ENCODE results near the gene AWAT1.
"Not testable (repeated sequence)": the region's sequence is repeated elsewhere in the genome, so short reads cannot be mapped to it uniquely, and the experiment has no call there.

Gene AWAT1

DNA sequence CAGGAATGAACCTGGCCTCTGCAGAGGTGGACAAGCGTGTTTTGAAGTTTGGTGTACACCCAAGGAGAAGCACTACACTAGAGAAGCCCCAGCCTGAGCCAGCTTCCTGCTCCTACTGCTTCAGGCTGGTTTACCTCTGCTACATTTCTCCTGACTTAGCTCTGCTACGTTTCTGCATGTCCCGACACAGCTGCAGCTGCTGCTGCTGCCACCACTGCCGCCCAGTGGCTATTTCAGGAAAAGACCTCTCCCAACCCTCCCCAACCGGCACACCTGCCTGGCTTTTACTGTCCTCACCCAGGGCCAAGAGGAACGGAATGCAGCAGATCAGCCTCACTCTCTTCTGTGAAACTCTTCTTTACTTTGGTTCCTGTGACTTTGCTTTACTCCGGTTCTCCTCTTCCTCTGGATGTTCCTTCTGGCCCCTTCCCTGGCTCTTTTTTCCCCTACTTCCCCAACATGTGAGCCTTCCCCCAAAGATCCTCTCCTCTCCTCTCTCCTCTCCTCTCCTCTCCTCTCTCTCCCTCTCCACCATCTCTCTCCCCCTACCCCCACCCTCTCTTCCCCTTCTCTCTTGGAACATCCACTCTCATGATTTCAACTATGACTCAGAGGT is 28.6 kb downstream of the AWAT1 start:
- DNase-seq (ENCODE audit: low read depth in 2 of 2) = peak; percentile 19 to 28

DNA sequence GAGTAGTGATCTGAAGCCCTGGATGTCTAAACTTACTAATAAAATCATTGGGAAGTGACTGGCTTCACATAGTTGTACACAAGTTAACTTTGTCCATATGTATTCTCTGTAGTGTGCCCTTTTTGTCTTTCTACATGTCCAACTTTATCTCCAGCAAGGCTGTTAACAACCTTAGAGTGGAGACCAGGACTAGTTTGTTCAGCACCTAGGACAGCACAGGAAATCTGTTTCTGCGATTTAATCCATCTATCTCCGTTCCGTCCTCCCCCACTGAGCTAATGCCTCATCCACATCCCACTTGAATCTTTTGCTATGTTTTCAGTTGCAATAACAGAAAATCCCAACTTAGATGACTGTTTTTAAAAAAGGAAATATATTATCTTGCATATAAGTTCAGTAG is 30.3 kb downstream of the AWAT1 start:
- DNase-seq (ENCODE audit: low read depth in 2 of 2) = no peak

- no peak for DNase-seq (ENCODE audit: low read depth in 2 of 2)
Observed at GRCh38 chrX:70268034-70268433, 33.6 kb downstream of the AWAT1 start, which contains the start of gene ARR3. Gene ARR3, plus strand, starts transcription at chrX:70268334. Its CDS starts 1,052 bp downstream, at chrX:70269386.

GRCh38 chrX:70274029-70274428 is 39.6 kb downstream of the AWAT1 start:
- not testable (repeated sequence) for DNase-seq (ENCODE audit: low read depth in 2 of 2)

GRCh38 chrX:70279081-70279480 is 44.6 kb downstream of the AWAT1 start:
- no peak for DNase-seq (ENCODE audit: low read depth in 2 of 2)

GRCh38 chrX:70280573-70280972 is 46.1 kb downstream of the AWAT1 start:
- no peak for DNase-seq (ENCODE audit: low read depth in 2 of 2)

GRCh38 chrX:70281951-70282350 is 47.5 kb downstream of the AWAT1 start, which contains the start of gene RAB41:
Gene RAB41, plus strand, starts transcription at chrX:70282172. Its CDS starts 46 bp downstream, at chrX:70282218.
- DNase-seq (ENCODE audit: low read depth in 2 of 2) = no peak

- DNase-seq (ENCODE audit: low read depth in 2 of 2) = no peak
Observed at GRCh38 chrX:70289168-70289792, 54.8 kb downstream of the AWAT1 start.

Data from stimulated activated CD4-positive, alpha-beta T cell treated with anti-CD3 and anti-CD28 coated beads, Interleukin-4, amount 100 ng/mL, for 48 hours (primary cell).